Panc1 (cell line): Measurements from ENCODE around the gene RPS24.

Experiments
- CTCF ChIP-seq: fragments of 450-650 bp; IDR thresholded peaks from 2 replicates; pipeline ENCODE4 v1.5.1; 2017; ENCODE audit warnings: mild to moderate bottlenecking
- POLR2AphosphoS5 ChIP-seq: IDR thresholded peaks from 2 replicates; pipeline ENCODE4 v1.6.1; 2012; ENCODE audit warnings: mild to moderate bottlenecking, low read depth, low read length, moderate library complexity
- REST ChIP-seq, 2 experiments: IDR thresholded peaks; 2 replicates each; pipeline ENCODE4 v1.6.1; 2011 to 2012; ENCODE audit warnings: low read depth in 2 of 2, control low read depth in 1 of 2, low read length in 1 of 2, mild to moderate bottlenecking in 1 of 2, moderate library complexity in 1 of 2; ENCODE audit not compliant: insufficient read depth in 1 of 2

- no peak for TF ChIP-seq CTCF
- TF ChIP-seq POLR2AphosphoS5 = no peak
- no peak for TF ChIP-seq REST (IDR thresholded peaks at IDR 0.05; ENCODE audit: insufficient read depth in 1 of 2, low read depth in 2 of 2, low read length in 1 of 2)
Measured at GRCh38 chr10:78033387-78033636, 351 bp upstream of the RPS24 start.
